22Rv1 (cell line): Measurements from ENCODE around the gene THADA.

Experiments used
- ZFX ChIP-seq: fragments of 450-650 bp; IDR thresholded peaks from 2 replicates; pipeline ENCODE4 v1.6.1; 2017; ENCODE audit warnings: antibody characterized with exemption, borderline replicate concordance
- TF ChIP-seq, protein P1 (sequence below): fragments of 450-650 bp; IDR thresholded peaks from 2 replicates; pipeline ENCODE4 v1.5.1; 2017; ENCODE audit warnings: mild to moderate bottlenecking

DNA sequence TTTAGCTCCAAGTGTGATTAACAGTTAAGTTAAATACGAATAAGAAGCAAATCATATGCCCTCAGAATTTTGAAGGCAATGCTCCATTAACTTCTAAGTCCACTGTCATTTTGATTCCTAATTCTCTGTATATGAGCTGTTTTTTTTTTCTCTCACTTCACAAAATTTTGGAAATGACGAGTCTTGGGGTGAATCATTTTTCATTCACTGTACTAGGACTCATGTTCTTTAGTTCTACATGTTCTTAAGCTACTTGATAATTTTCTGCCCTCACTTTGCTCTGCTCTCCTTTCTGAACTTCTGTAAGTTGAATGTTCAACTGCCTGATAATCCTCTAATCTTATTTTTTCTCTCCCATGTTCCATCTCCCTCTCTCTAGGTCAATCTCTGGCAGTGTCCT lies 141.0 kb downstream of the THADA start:
- TF ChIP-seq, protein P1, sequence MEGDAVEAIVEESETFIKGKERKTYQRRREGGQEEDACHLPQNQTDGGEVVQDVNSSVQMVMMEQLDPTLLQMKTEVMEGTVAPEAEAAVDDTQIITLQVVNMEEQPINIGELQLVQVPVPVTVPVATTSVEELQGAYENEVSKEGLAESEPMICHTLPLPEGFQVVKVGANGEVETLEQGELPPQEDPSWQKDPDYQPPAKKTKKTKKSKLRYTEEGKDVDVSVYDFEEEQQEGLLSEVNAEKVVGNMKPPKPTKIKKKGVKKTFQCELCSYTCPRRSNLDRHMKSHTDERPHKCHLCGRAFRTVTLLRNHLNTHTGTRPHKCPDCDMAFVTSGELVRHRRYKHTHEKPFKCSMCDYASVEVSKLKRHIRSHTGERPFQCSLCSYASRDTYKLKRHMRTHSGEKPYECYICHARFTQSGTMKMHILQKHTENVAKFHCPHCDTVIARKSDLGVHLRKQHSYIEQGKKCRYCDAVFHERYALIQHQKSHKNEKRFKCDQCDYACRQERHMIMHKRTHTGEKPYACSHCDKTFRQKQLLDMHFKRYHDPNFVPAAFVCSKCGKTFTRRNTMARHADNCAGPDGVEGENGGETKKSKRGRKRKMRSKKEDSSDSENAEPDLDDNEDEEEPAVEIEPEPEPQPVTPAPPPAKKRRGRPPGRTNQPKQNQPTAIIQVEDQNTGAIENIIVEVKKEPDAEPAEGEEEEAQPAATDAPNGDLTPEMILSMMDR, result no peak
- TF ChIP-seq ZFX, result no peak
